ENCODE results near the gene MGAT3.

MGAT3 gene

GRCh38 chr22:39419911-39420310, 36.9 kb upstream of the MGAT3 start:
- H3K4me3 ChIP-seq (ENCODE audit: low read depth, low read length): no peak overlapping the region
- DNase-seq (ENCODE audit: low read depth): no peak
- TF ChIP-seq CTCF (IDR thresholded peaks at IDR 0.05; ENCODE audit: low read depth, low read length, missing control alignments): no peak
- in situ Hi-C loops (cut with HindIII; ENCODE audit: low sequenced_read_pairs): loop anchor here (5.0 kb wide), 1 partner anchor 62 kb away; no protein-coding TSS in a partner anchor

GRCh38 chr22:39421691-39422090, 35.1 kb upstream of the MGAT3 start:
- no peak for DNase-seq (ENCODE audit: low read depth)
- in situ Hi-C loops (cut with HindIII; ENCODE audit: low sequenced_read_pairs): loop anchor here (5.0 kb wide), 1 partner anchor 61 kb away; no protein-coding TSS in a partner anchor

GRCh38 chr22:39422101-39422500, 34.7 kb upstream of the MGAT3 start:
- no peak for DNase-seq (ENCODE audit: low read depth)
- TF ChIP-seq CTCF (IDR thresholded peaks at IDR 0.05; ENCODE audit: low read depth, low read length, missing control alignments): no peak
- H3K4me3 ChIP-seq (ENCODE audit: low read depth, low read length): no peak overlapping the region
- in situ Hi-C loops (cut with HindIII; ENCODE audit: low sequenced_read_pairs): loop anchor here (5.0 kb wide), 1 partner anchor 60 kb away; no protein-coding TSS in a partner anchor

More at GRCh38 chr22:39421691-39422090, 35.1 kb upstream of the MGAT3 start:
- H3K4me3 ChIP-seq (ENCODE audit: low read depth, low read length): no peak overlapping the region
- TF ChIP-seq CTCF (IDR thresholded peaks at IDR 0.05; ENCODE audit: low read depth, low read length, missing control alignments): no peak

- no peak for TF ChIP-seq CTCF (IDR thresholded peaks at IDR 0.05; ENCODE audit: low read depth, low read length, missing control alignments)
- no peak for DNase-seq (ENCODE audit: low read depth)
- H3K4me3 ChIP-seq (ENCODE audit: low read depth, low read length): no peak overlapping the region
- in situ Hi-C loops (cut with HindIII; ENCODE audit: low sequenced_read_pairs): loop anchor here (5.0 kb wide), 1 partner anchor 60 kb away; no protein-coding TSS in a partner anchor
Observed at GRCh38 chr22:39422721-39423120, 34.1 kb upstream of the MGAT3 start.

GRCh38 chr22:39423976-39424375, 32.8 kb upstream of the MGAT3 start:
- in situ Hi-C loops (cut with HindIII; ENCODE audit: low sequenced_read_pairs): loop anchor here (5.0 kb wide), 1 partner anchor 58 kb away; no protein-coding TSS in a partner anchor
- H3K4me3 ChIP-seq (ENCODE audit: low read depth, low read length): no peak overlapping the region
- TF ChIP-seq CTCF (IDR thresholded peaks at IDR 0.05; ENCODE audit: low read depth, low read length, missing control alignments): no peak
- no peak for DNase-seq (ENCODE audit: low read depth)

GRCh38 chr22:39426380-39427043, 30.3 kb upstream of the MGAT3 start:
- DNase-seq (ENCODE audit: low read depth): no peak
- in situ Hi-C loops (cut with HindIII; ENCODE audit: low sequenced_read_pairs): no loop called here
- no peak overlapping the region for H3K4me3 ChIP-seq (ENCODE audit: low read depth, low read length)
- no peak for TF ChIP-seq CTCF (IDR thresholded peaks at IDR 0.05; ENCODE audit: low read depth, low read length, missing control alignments)

Data from astrocyte of the cerebellum (primary cell).